ENCODE measurements around the gene RBM47.

RBM47 gene

GRCh38 chr4:40629401-40630334 lies at the start of gene RBM47:
Gene RBM47 (minus strand): TSS chr4:40629864. CDS start chr4:40438893, 190,971 bp downstream.
- TF ChIP-seq GATA2 (IDR thresholded peaks at IDR 0.05; ENCODE audit: low read depth, low read length) (no peak), GATA3 (IDR thresholded peaks at IDR 0.05; ENCODE audit: low read depth, low read length) (no peak)

- TF ChIP-seq GATA2 (IDR thresholded peaks at IDR 0.05; ENCODE audit: low read depth, low read length) (no peak), GATA3 (IDR thresholded peaks at IDR 0.05; ENCODE audit: low read depth, low read length) (no peak)
Observed at GRCh38 chr4:40678421-40678820, 48.8 kb upstream of the RBM47 start.

- TF ChIP-seq GATA3 (IDR thresholded peaks at IDR 0.05; ENCODE audit: low read depth, low read length) (no peak), GATA2 (IDR thresholded peaks at IDR 0.05; ENCODE audit: low read depth, low read length) (no peak)
Observed at GRCh38 chr4:40675166-40675565, 45.5 kb upstream of the RBM47 start.

DNA sequence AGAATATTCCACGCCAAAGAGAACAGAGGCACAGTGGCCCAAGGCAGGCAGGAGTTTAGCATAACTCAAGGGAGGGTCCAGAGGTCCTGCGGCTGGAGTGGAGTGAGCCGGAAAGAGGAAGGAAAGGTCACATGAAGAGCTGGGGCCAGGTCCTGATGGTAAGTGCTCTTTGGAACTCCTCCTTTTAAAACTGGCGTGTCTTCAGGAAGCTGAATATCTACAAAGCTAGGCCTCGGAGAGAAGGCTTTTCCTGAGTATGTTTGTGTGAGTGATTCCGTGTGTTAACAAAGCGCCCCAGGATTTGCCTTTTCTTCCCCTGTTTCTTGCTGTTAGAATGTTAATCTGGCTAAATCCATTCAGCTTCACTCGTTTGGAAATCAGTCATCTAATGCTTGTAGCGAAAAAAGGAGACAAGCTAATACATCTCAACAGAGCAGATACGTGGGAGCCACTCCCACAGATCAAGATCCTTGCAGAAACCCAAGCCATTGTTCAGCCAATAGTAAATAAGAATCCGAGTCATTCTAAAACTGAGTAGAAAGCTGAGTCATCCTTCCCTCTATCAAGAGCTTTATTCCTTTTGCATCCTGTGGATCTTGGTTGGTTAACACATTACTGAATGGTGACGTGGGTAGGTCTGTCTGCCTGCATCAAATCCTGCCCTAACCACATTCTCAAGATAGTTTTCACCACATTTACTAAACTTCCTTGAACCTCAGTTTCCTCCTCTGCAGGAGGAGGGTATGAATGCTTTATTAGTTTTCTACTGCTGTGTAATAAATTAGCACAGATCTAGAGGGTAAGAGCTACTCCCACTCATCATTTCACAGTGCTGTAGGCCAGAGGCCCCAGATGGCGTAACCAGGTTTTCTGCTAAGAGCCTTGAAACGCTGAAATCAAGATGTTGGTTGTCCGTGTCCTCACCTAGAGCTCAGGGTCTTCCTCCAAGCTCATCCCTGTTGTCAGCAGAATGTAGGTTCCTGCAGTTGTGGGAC lies 43.2 kb upstream of the RBM47 start:
- TF ChIP-seq GATA2 (IDR thresholded peaks at IDR 0.05; ENCODE audit: low read depth, low read length) (no peak), GATA3 (IDR thresholded peaks at IDR 0.05; ENCODE audit: low read depth, low read length) (no peak)

DNA sequence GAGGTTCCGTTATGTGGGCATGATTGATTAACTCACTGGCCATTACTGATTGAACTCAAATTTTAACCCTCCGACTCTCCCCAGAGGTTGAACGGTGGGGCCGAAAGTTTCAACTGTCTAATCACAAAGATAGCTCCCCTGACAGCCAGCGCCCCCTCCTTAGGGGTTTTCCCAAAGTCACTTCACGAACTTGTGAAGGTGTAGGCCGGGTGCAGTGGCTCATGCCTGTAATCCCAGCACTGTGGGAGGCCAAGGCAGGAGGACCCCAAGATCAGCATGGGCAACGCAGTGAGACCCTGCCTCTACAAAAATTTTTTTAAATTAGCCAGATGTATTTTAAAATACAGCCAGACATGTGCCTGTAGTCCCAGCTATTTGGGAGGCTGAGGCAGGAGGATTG lies 39.8 kb upstream of the RBM47 start:
- TF ChIP-seq GATA3 (IDR thresholded peaks at IDR 0.05; ENCODE audit: low read depth, low read length) (no peak), GATA2 (IDR thresholded peaks at IDR 0.05; ENCODE audit: low read depth, low read length) (no peak)

DNA sequence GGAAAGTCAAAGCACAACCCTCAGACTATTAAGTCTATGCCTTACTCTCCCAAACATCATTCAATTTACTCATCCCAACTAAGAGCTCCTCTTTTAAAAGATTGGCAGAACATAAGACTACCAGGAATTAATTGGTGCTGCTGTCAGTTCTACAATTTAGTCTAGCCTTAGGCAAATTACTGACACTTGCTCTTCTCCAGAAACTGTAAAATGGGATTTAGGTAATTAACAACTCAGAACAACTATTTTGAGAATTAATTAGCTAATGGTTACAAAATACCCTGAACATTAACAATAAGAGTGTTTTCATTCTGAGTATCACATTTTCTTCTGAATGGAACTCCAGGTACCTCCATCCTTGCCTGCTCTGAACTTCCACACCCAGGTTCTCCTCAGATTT lies 36.2 kb upstream of the RBM47 start:
- no peak for TF ChIP-seq GATA2 (IDR thresholded peaks at IDR 0.05; ENCODE audit: low read depth, low read length)
- no peak for TF ChIP-seq GATA3 (IDR thresholded peaks at IDR 0.05; ENCODE audit: low read depth, low read length)

GRCh38 chr4:40662962-40663604 lies 33.4 kb upstream of the RBM47 start:
- TF ChIP-seq GATA3 (IDR thresholded peaks at IDR 0.05; ENCODE audit: low read depth, low read length) (no peak), GATA2 (IDR thresholded peaks at IDR 0.05; ENCODE audit: low read depth, low read length) (no peak)

DNA sequence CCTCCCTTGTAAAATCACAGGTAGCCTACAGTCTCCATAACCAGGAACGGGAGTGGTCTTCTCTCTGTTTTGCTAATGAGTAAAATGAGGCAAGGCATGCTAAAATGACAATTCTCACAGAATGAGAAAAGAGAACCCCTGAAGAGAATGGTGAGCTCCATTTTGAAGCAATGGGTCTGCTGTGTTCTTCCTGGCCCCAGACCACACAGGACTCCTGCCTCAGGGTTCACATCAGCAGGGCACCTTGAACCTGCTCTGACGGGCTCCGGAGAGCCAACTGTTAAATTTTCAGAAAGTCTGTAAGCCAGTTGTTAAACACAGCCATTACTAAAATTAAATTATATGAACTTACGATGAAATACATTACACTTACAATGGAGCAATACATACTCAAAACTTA lies 32.1 kb upstream of the RBM47 start:
- TF ChIP-seq GATA3 (IDR thresholded peaks at IDR 0.05; ENCODE audit: low read depth, low read length) (no peak), GATA2 (IDR thresholded peaks at IDR 0.05; ENCODE audit: low read depth, low read length) (no peak)

DNA sequence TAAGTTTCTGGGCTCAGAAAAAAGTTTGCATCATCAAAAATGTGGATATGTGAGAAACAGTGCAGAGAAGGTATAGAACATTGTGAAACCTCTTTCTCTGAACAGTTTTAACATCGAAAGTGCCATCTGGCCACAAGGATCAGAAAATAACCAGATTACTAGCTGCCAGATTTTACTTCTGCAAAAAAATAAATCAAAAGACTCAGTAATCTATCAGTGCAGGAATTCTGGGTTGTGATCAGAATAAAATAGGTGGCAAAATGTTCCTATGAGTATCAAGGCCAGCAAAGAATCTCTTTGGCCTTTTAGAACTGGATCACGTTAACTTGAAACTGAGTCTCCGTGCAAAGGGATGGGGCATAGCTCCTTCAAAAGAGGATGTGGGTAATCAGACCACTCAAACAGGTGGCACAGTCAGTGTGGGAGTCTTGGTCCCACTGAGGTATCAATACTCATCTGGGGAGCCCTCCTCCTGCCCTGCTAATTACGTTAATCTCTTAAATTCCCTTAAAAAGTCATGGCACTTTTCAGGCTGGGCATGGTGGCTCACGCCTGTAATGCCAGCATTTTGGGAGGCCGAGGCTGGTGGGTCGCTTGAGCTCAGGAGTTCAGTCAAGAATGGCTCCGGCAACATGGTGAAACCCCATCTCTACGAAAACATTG lies 26.7 kb upstream of the RBM47 start:
- TF ChIP-seq GATA2 (IDR thresholded peaks at IDR 0.05; ENCODE audit: low read depth, low read length): no peak
- no peak for TF ChIP-seq GATA3 (IDR thresholded peaks at IDR 0.05; ENCODE audit: low read depth, low read length)

DNA sequence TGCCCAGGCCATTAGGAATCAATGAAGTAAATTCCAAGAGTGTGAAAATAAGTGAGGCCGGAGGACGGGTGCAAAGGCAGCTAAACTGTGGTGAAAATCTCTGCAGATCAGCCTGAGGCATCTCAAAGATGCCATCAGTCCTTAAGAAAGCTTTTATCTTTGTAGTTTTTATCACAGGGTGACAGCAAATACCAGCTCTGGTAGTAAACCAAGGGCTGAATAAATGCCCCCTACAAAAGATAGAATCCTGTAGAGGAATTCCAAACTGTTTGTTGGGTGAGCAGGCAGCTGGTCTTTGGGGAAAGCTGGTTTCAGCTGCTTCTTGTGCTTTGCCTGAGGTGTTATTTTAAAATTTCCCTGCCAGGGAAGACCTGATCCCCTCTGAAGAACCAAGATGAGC lies 21.6 kb upstream of the RBM47 start:
- TF ChIP-seq GATA2 (IDR thresholded peaks at IDR 0.05; ENCODE audit: low read depth, low read length) (no peak), GATA3 (IDR thresholded peaks at IDR 0.05; ENCODE audit: low read depth, low read length) (no peak)

- TF ChIP-seq GATA2 (IDR thresholded peaks at IDR 0.05; ENCODE audit: low read depth, low read length) (no peak), GATA3 (IDR thresholded peaks at IDR 0.05; ENCODE audit: low read depth, low read length) (no peak)
Observed at GRCh38 chr4:40649321-40649720, 19.7 kb upstream of the RBM47 start.

DNA sequence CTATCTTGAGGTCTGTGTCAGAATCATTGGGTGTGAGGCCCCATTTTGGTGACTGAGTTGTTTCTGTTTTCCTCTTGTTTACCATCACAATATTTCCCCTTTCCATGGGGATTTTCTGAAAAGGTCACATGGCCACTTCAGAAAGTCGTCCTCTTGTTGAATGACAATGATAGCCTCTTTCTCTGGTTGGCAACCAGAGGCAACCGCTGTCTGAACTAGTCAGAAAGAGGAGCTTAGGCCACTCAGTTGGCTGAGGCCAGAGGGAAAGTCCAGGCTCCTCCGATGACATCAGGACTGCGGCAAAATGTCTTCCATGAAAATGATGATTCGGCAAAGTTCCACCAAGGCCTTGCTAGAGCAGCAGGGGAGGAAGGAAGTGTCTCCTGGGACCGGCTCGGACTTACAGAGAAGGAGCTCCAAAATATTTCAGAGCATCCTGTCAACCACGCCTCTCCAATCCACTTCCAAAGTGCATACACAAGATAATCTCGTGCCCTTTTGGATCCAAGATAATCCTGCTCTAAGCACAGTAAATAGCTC lies 19.1 kb upstream of the RBM47 start:
- TF ChIP-seq GATA2 (IDR thresholded peaks at IDR 0.05; ENCODE audit: low read depth, low read length) (no peak), GATA3 (IDR thresholded peaks at IDR 0.05; ENCODE audit: low read depth, low read length) (no peak)

- TF ChIP-seq GATA3 (IDR thresholded peaks at IDR 0.05; ENCODE audit: low read depth, low read length) (no peak), GATA2 (IDR thresholded peaks at IDR 0.05; ENCODE audit: low read depth, low read length) (no peak)
Observed at GRCh38 chr4:40648131-40648530, 18.5 kb upstream of the RBM47 start.

Data from SH-SY5Y (cell line).